HepG2 (cell line): ENCODE measurements around the gene DNAJC7.

Experiments
- BRD4 ChIP-seq: sonication (generic); formaldehyde crosslinking; IDR thresholded peaks from 2 replicates; pipeline ENCODE4 v1.4.0; 2020; ENCODE audit warnings: missing genetic modification reagents
- FOXP1 ChIP-seq, 2 experiments: fragments of 450-650 bp in 1 of 2; IDR thresholded peaks; 2 replicates each; pipeline ENCODE4 v1.6.1; 2017 to 2018; ENCODE audit warnings: antibody characterized with exemption in 1 of 2
- GTF2F1 ChIP-seq: fragments of 150-350 bp; IDR thresholded peaks from 2 replicates; pipeline ENCODE4 v1.6.1; 2014; ENCODE audit warnings: low read length
- HMGXB4 ChIP-seq, 2 experiments: sonication (generic) in 1 of 2; formaldehyde crosslinking in 1 of 2; IDR thresholded peaks; 2 replicates each; pipeline versions ENCODE4 v1.4.0 to v1.6.1; 2018 to 2020; ENCODE audit warnings: missing genetic modification reagents in 2 of 2, borderline replicate concordance in 1 of 2, low read depth in 1 of 2, mild to moderate bottlenecking in 1 of 2, missing biosample characterization in 1 of 2
- HNF4A ChIP-seq: sonication (generic); formaldehyde crosslinking; IDR thresholded peaks from 2 replicates; pipeline ENCODE4 v1.4.0; 2020; ENCODE audit warnings: missing genetic modification reagents
- PAX8 ChIP-seq: sonication (generic); formaldehyde crosslinking; IDR thresholded peaks from 2 replicates; pipeline ENCODE4 v1.8.0; 2022; ENCODE audit warnings: mild to moderate bottlenecking, missing genetic modification reagents, borderline replicate concordance
- POLR2A ChIP-seq, 2 experiments: IDR thresholded peaks; 2 replicates each; pipeline ENCODE4 v1.6.1; 2011; ENCODE audit warnings: low read depth in 2 of 2, low read length in 2 of 2, mild to moderate bottlenecking in 1 of 2, moderate library complexity in 1 of 2; ENCODE audit not compliant: insufficient read depth in 1 of 2
- REPIN1 ChIP-seq: sonication (generic); formaldehyde crosslinking; IDR thresholded peaks from 2 replicates; pipeline ENCODE4 v1.8.0; 2022; ENCODE audit warnings: missing genetic modification reagents, low read depth, mild to moderate bottlenecking, borderline replicate concordance
- SP1 ChIP-seq, 2 experiments: fragments of 450-650 bp in 1 of 2; sonication (generic) in 1 of 2; formaldehyde crosslinking in 1 of 2; IDR thresholded peaks; 2 replicates each; pipeline versions ENCODE4 v1.4.0 to v1.6.1; 2016 to 2020; ENCODE audit warnings: missing genetic modification reagents in 1 of 2
- ZNF414 ChIP-seq: sonication (generic); formaldehyde crosslinking; IDR thresholded peaks from 2 replicates; pipeline ENCODE4 v1.5.0; 2020; ENCODE audit warnings: missing genetic modification reagents
- ZSCAN29 ChIP-seq: sonication (generic); formaldehyde crosslinking; conservative IDR thresholded peaks from 2 replicates; pipeline ENCODE4 v1.4.0; 2020; ENCODE audit warnings: mild to moderate bottlenecking, missing genetic modification reagents
- TF ChIP-seq, protein P1 (sequence below): sonication (generic); formaldehyde crosslinking; IDR thresholded peaks from 2 replicates; pipeline ENCODE4 v1.5.0; 2020; ENCODE audit warnings: mild to moderate bottlenecking, missing genetic modification reagents, moderate library complexity

GRCh38 chr17:42025191-42025579 lies 7.9 kb upstream of the DNAJC7 start:
- no peak for TF ChIP-seq ZNF414
- no peak for TF ChIP-seq SP1 (IDR thresholded peaks at IDR 0.05)
- no peak for TF ChIP-seq SP1 (CRISPR knock-in tag; IDR thresholded peaks at IDR 0.05)
- TF ChIP-seq GTF2F1: no peak
- no peak; a peak in 1 of 4 replicates for TF ChIP-seq POLR2A (IDR thresholded peaks at IDR 0.05; ENCODE audit: insufficient read depth in 1 of 2, low read depth in 2 of 2, low read length in 2 of 2)
- no peak for TF ChIP-seq PAX8 (CRISPR knock-in tag)
- TF ChIP-seq REPIN1 (CRISPR knock-in tag): no peak
- TF ChIP-seq HNF4A: no peak
- TF ChIP-seq FOXP1 (IDR thresholded peaks at IDR 0.05): no peak
- no peak for TF ChIP-seq FOXP1 (CRISPR knock-in tag; IDR thresholded peaks at IDR 0.05)
- no peak for TF ChIP-seq BRD4 (CRISPR knock-in tag)
- no peak; a peak in 1 of 4 replicates for TF ChIP-seq HMGXB4 (CRISPR knock-in tag; IDR thresholded peaks at IDR 0.05; ENCODE audit: borderline replicate concordance in 1 of 2, low read depth in 1 of 2)
- TF ChIP-seq ZSCAN29 (CRISPR knock-in tag): no peak
- TF ChIP-seq, protein P1, sequence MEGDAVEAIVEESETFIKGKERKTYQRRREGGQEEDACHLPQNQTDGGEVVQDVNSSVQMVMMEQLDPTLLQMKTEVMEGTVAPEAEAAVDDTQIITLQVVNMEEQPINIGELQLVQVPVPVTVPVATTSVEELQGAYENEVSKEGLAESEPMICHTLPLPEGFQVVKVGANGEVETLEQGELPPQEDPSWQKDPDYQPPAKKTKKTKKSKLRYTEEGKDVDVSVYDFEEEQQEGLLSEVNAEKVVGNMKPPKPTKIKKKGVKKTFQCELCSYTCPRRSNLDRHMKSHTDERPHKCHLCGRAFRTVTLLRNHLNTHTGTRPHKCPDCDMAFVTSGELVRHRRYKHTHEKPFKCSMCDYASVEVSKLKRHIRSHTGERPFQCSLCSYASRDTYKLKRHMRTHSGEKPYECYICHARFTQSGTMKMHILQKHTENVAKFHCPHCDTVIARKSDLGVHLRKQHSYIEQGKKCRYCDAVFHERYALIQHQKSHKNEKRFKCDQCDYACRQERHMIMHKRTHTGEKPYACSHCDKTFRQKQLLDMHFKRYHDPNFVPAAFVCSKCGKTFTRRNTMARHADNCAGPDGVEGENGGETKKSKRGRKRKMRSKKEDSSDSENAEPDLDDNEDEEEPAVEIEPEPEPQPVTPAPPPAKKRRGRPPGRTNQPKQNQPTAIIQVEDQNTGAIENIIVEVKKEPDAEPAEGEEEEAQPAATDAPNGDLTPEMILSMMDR (CRISPR knock-in tag): no peak
